Mucosa of descending colon (tissue), 3 donors: Measurements from ENCODE around the gene SAXO1. TPM values are rescaled to one million over a fixed set of nuclear protein-coding genes. Genes with fewer than 3 reads are reported as not detected.

Experiments used
- ATAC-seq: fragments of 200-7000 bp; cut with Tn5 transposase; one replicate; pipeline ENCODE4 v1.9.1; 2020; ENCODE audit warnings: mild to moderate bottlenecking, moderate library complexity
- DNase-seq, 3 donors: peaks; one replicate each; pipeline ENCODE4 v3.0.0-alpha.2; 2020
- H3K36me3 ChIP-seq: fragments of 200-600 bp; one replicate; pipeline ENCODE4 v1.8.0; 2021; ENCODE audit warnings: low read depth, mild to moderate bottlenecking
- H3K4me1 ChIP-seq: fragments of 200-600 bp; one replicate; pipeline ENCODE4 v1.8.0; 2021; ENCODE audit warnings: low read depth, mild to moderate bottlenecking
- H3K4me3 ChIP-seq: fragments of 200-600 bp; one replicate; pipeline ENCODE4 v1.8.0; 2021; ENCODE audit warnings: mild to moderate bottlenecking
- H3K9me3 ChIP-seq: fragments of 200-600 bp; one replicate; pipeline ENCODE4 v1.8.0; 2021; ENCODE audit warnings: mild to moderate bottlenecking
- intact Hi-C, 2 donors: fragments of 100-400 bp; cut with DNase I in 1 of 2; cut with micrococcal nuclease in 1 of 2; formaldehyde crosslinking; loops; one replicate each; pipeline versions ENCODE4 v1.11.0 to v1.11.1; 2022; cut with DNase I, micrococcal nuclease
- total RNA-seq, 3 donors: library from RNA; stranded (reverse); fragmentation: NEBNext Ultra II Directional in 2 of 3; extraction: Animal tissue kit (Norgen Biotek cat#: 25700) in 2 of 3; gene quantifications; one replicate each; pipeline versions ENCODE4 v1.2.1 to v1.2.4, GENCODE V29; 2021 to 2023
- TF ChIP-seq, protein P1 (sequence below): fragments of 200-600 bp; IDR thresholded peaks from one replicate; pipeline ENCODE4 v1.8.0; 2022; ENCODE audit warnings: antibody characterized with exemption, mild to moderate bottlenecking
- donor health status: DM: no; HTN: no; CAD: no; lungs with moderate emphysema.
- donor health status: DM: no; HTN: no; CAD: no.
- donor health status: DM: no; HTN: yes; CAD: no.

The SAXO1 gene
- total RNA-seq, 3 donors from 2014 or later = 0.06 to 0.29 (median 0.24) TPM

DNA sequence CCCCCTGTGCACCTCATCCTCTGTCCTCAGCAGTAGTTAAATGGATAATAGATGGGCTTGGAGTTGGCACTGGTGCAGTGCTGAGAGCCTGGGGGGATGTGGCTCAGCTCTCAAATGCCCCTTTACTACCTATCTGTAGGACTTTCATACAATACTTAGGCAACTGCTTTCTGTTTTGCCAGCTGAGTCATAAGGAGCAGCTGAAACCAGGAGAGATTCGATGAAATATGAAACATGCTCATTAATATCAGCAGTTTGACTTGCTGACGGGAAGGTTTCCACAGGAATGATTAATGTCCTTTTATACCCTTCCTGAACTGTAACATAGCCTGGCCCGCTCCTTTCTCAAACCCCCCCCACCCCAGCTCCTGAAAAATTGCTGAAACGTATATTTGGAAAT is 142.6 kb downstream of the SAXO1 start:
- peaks cover 10% of the 10 kb centered on the region for H3K9me3 ChIP-seq
- ATAC-seq = no peak
- H3K4me3 ChIP-seq = no peak overlapping the region
- intact Hi-C loops = no loop called here
- H3K36me3 ChIP-seq = no peaks in the 10 kb centered on the region
- DNase-seq = no peak
- H3K4me1 ChIP-seq = no peaks in the 10 kb centered on the region
- TF ChIP-seq, protein P1, sequence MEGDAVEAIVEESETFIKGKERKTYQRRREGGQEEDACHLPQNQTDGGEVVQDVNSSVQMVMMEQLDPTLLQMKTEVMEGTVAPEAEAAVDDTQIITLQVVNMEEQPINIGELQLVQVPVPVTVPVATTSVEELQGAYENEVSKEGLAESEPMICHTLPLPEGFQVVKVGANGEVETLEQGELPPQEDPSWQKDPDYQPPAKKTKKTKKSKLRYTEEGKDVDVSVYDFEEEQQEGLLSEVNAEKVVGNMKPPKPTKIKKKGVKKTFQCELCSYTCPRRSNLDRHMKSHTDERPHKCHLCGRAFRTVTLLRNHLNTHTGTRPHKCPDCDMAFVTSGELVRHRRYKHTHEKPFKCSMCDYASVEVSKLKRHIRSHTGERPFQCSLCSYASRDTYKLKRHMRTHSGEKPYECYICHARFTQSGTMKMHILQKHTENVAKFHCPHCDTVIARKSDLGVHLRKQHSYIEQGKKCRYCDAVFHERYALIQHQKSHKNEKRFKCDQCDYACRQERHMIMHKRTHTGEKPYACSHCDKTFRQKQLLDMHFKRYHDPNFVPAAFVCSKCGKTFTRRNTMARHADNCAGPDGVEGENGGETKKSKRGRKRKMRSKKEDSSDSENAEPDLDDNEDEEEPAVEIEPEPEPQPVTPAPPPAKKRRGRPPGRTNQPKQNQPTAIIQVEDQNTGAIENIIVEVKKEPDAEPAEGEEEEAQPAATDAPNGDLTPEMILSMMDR = no peak

GRCh38 chr9:18889550-18889949 is 143.5 kb downstream of the SAXO1 start:
- intact Hi-C loops = no loop called here
- H3K4me1 ChIP-seq = no peaks in the 10 kb centered on the region
- no peaks in the 10 kb centered on the region for H3K36me3 ChIP-seq
- H3K9me3 ChIP-seq = peaks cover 2% of the 10 kb centered on the region
- DNase-seq (no peak), ATAC-seq (no peak)
- TF ChIP-seq, protein P1 = no peak
- no peak overlapping the region for H3K4me3 ChIP-seq

GRCh38 chr9:18888290-18888689 is 144.7 kb downstream of the SAXO1 start:
- ATAC-seq = peak; percentile 73
- Histone ChIP-seq H3K36me3 (no peaks in the 10 kb centered on the region), H3K4me3 (no peak overlapping the region), H3K4me1 (no peaks in the 10 kb centered on the region), H3K9me3 (no peaks in the 10 kb centered on the region)
- peak in 1 of 3 donors; percentile 15 for DNase-seq
- intact Hi-C loops = no loop called here
- TF ChIP-seq, protein P1 = no peak

DNA sequence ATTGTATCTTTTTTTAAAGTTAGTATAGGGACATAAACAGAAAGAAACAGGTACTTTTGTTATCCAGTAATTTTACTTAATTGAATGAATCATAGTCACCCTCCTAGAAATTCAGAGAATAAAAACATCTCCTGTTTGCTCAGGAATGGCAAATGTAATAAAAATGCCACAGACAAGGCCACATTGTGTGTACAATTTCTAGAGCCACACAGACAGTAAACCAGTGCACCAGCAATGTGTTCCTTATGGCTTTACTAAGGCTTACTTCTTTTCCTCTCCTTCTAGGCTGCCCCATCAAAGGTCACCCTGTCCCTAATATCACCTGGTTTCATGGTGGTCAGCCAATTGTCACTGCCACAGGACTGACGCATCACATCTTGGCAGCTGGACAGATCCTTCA is 145.5 kb downstream of the SAXO1 start:
- ATAC-seq = peak; percentile 82
- TF ChIP-seq, protein P1 = no peak
- Histone ChIP-seq H3K9me3 (no peaks in the 10 kb centered on the region), H3K36me3 (no peaks in the 10 kb centered on the region), H3K4me1 (no peaks in the 10 kb centered on the region), H3K4me3 (no peak overlapping the region)
- DNase-seq = peak in 1 of 3 donors; percentile 11
- intact Hi-C loops = no loop called here

GRCh38 chr9:18881758-18882157 is 151.3 kb downstream of the SAXO1 start:
- no peak for ATAC-seq
- Histone ChIP-seq H3K4me1 (no peaks in the 10 kb centered on the region), H3K36me3 (no peaks in the 10 kb centered on the region), H3K9me3 (no peaks in the 10 kb centered on the region), H3K4me3 (no peak overlapping the region)
- TF ChIP-seq, protein P1 = no peak
- no peak for DNase-seq
- intact Hi-C loops = no loop called here

DNA sequence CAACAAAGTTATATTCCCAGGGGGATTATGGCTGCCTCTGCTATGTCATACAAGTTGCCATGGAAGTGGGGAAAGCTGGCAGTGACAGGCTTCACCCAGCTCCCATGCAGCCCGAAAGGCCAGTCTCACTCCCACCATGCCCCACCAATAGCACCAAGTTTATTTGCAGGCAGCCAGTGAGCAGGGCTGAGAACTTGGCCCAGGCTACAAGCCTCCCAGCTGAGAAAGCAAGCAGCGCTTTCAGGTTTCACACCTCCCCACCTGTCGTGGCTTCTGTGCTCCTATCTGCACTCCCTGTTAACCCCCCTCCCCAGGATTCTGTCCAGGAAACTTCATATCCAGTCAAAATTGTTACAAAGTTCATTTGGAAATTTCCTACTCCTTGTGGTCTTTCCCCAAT is 155.0 kb downstream of the SAXO1 start:
- TF ChIP-seq, protein P1 = no peak
- no peak overlapping the region for H3K4me3 ChIP-seq
- H3K4me1 ChIP-seq = no peaks in the 10 kb centered on the region
- no peak for ATAC-seq
- H3K9me3 ChIP-seq = no peaks in the 10 kb centered on the region
- no peak for DNase-seq
- no peaks in the 10 kb centered on the region for H3K36me3 ChIP-seq
- intact Hi-C loops = no loop called here
